GM18507 (cell line): Measurements from ENCODE around the gene FMN2.

Experiments used
- DNase-seq: peaks from one replicate; pipeline ENCODE4 v3.0.0; 2011; ENCODE audit warnings: low read depth; ENCODE audit not compliant: insufficient read length; ENCODE audit errors: extremely low spot score
- FAIRE-seq: peaks from 2 replicates; lab custom pipeline; 2011; peaks lifted over from hg19 to GRCh38; lab: Jason Lieb, UNC

FMN2 gene

DNA sequence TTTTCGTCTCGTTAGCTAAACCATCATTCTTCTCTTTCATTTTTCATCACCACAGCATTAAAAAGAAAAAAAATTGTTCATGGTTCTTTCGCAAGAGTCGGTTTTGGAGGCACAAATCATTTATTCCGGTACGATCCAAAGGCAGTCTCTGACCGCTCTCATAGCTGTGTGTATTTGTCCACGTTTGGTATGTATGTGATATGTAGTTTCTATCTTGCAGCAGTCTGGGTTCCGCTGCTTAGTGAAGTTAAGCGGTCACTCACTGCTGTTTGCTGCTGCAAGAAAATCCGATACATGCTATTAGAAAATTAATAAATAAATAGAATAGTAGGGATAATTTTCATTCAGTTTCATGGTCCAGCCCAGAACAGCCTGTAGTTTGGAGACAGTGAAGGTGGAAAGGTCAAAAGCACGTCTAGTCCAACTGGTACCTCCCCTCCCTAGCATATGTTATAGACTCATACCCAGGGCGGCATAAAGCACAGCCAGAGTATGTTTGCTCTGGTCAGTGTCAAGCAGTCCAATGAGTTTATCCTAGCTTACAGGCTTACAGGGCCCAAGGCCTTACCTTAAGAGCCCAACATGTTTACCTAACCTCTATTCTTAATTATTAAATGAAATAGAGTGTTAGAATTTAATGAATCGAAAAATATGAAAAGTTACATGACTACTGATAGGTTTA is 2.5 kb downstream of the FMN2 start:
- FAIRE-seq (no peak), DNase-seq (no peak)

DNA sequence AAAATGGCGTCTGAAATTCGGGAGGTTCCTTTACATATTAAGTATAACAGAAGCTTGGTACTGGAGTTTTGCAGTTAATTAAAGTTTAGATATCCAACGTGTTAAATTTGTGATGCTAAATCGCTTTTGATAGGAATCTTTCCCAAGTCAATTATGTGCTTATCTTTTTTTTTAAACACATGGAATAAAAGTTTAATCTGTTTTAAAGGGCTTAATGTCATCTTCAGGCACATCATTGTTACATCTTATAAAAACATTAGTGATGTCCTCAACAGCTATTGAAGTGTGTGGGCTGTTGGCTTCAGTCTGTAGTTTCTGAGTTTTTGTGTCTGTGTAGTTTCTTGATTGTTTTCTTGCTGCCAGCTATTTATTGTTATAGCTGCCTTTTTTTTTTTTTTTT is 5.3 kb downstream of the FMN2 start:
- no peak for DNase-seq
- FAIRE-seq, result no peak

DNA sequence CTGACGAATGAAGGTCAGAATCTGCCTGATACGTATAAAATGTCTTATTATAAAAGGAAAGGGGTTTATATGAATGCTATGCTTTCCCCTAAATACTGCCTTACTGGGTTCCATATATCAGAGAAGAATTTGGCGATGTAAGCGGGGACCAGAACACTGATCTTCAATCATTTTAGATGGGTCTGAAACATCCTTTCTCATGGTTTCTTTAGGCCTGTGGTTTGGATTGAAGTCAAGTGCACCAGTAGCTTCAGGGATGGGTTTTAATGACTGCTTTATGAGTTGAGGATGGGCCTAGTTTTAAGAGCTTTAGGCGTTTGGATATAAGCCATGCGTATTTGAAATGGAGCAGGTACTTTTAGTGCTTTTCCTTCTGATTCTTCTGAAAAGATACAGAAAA is 6.9 kb downstream of the FMN2 start:
- FAIRE-seq, result no peak
- DNase-seq, result no peak

- DNase-seq, result no peak
- FAIRE-seq, result no peak
Measured at GRCh38 chr1:240099329-240099728, 7.6 kb downstream of the FMN2 start.

DNA sequence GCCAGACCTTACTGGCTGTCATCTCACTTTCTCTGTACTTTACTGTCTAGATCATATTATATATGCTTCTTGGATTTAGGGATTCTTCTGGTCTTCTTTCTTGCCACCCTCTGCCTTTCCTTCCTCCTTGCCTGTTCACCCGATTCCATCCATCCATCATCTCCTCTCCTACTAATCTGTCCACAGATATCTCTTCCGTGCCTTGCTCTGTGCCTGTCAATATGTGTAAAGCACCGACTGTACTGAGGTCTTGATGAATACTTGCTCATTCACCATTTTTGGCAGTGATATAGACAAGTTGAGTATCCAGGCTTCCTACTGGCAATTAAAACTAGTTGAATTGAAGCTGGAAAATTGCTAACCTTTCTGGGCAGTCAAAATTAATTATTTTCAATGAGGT is 8.1 kb downstream of the FMN2 start:
- FAIRE-seq (no peak), DNase-seq (no peak)

DNA sequence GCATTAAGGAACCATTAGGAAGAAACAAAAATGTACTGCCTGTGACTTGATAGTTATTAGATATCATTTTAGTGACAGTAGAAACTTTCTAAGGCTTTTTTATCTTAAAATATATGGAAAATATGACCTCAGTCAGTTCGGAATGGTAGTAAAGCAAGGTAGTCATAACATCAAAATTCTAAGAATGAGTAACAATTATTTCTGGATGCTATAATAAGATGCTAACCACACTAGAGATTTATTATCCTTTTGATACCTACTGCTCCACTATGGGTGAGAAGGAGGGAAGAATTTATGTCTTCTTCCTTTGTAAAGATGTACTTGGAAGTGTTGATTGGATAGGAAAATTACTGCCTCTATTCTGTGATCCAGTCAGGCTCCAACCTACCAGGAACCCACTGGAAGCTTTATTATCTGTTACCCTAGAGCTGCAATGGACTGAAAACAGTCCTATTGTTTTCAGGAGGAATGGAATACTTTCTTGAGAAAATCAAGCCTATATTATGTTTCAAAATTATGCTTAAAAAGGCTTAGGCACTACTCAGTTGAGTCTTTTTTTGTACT is 8.8 kb downstream of the FMN2 start:
- no peak for FAIRE-seq
- no peak for DNase-seq

DNA sequence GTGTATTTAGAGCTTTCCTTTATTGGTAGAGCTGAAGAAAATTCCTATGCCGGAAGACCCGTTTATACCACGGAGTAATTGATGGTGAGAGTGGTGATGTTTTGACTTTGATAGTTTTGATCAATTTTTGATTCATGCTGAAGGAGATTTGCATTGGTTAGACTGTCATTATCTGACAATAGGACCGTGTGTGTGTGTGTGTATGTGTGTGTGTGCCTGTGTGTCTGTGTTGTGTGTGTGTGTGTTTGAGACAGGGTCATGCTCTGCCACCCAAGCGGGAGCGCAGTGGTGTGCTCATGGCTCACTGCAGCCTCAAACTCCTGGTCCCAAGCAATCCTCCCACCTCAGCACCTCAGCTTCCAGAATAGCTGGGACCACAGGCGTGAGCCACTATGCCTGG is 9.6 kb downstream of the FMN2 start:
- no peak for DNase-seq

DNA sequence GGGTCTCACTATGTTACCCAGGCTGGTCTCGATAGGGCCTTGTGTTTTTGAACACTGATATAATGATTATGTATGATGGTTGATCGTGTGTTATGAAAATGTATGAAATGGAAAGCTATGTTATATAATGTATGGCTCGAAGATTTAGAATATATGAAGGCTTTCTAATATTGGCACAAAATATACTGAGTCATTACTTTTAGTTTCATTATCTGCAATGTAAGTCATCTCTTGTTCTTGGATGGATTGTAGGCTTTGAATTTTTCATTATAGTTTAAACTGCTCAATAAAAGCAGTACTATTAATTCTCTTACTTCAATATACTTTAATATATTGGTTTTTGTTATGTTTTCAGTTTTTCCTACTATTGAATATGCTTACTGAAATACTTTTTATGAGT is 10.1 kb downstream of the FMN2 start:
- DNase-seq (no peak), FAIRE-seq (no peak)

More for the DNA sequence above, 9.6 kb downstream of the FMN2 start:
- FAIRE-seq, result no peak

DNA sequence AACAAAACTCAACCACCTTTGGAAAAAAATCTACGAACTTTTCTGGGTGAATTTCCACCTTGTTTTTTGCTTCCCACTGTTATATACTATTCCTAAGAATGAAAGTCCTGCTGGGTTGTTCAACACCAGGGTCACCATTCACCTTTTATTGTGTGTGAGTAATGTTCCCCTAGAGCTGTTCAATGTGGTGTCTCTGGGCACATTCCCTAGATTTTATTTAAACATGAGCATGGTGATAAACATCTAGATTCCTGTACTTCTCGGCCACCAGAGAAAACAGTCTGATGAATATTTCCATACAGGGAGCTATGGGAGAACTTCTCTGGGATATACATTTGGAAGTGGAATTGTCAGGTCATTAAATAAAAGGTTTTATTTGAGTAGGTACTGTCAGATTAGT is 13.0 kb downstream of the FMN2 start:
- no peak for FAIRE-seq
- no peak for DNase-seq

DNA sequence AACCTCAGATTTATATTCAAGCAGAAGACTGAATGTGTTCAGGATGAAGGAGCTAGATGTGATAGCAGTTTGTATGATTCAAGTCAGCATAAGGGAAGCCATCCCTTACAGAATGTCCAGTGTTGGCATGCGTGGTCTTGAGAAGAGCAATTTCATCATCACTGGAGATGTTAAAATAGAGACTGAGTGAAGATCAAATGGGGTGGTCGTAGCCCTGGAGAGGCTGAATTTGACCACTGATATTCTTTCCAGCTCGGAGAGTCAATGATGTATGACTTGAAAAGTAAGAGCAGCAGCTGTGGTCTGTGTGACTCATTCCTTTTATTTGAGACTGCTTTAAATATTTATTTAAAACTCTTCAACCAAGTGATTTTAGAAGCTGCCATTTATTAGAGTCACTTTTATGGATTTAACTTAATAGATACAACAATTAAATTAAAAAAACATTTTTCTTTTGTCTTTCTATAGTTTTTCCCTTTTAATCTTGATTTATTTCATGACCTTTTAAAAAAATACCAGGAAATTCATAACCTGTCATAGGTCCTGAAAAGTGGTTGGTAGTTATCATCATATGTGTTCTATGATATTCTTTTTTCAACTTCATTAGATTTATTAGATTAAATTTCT is 15.5 kb downstream of the FMN2 start:
- DNase-seq (no peak), FAIRE-seq (no peak)

DNA sequence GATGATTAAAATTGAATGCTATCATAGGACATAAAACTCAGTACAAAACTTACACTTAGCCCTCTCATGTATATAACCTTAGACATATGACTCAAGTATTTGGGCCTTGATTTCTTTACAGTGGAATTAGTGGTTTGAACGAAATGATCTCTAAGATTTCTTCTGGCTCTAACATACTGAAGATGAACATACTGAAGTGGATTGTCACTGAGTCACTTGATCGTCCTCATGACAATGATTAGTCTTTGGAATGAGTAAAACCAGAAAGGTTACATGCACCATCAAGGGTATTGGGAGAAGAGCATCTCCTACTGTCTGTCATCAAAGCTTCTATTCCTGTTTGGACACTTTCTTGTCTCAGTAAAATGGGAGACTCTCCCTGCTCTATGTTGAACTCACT is 17.4 kb downstream of the FMN2 start:
- no peak for DNase-seq
- FAIRE-seq, result no peak

DNA sequence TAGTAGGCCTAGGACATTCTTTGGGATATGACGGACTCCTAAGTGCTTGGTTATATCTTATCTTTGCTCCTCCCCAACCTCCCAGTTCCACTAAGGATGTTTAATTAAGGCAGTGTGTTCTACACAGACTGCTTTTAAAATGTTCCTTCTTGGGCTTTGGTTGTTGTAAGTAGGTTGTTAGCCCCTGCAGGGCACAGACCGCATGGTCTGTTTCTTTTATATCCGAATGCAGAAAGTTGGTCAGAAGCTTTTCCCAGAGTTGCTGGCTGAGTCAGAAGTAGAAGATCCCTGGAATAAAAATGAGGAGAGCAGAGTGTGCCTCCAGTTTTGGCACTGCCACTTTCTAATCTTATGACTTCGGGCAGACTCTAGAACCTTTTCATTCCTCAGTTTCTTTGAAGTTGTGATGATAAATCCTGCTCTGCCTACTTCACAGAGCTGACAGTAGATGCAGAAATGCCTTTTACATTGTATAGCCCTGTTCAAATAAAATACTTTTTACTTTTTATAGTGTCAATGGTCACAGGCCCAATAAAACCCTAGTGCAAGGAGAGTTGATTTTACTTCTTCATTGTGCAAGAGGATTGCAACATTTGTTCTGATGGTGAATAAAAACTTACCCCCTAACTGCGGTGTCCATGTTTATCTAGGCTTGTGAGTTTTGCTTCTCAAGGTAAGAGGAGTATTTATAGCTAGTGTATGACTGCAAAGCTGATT is 18.4 kb downstream of the FMN2 start:
- DNase-seq, result no peak
- no peak for FAIRE-seq

GRCh38 chr1:240111558-240111957 is 19.9 kb downstream of the FMN2 start:
- FAIRE-seq, result no peak
- DNase-seq, result no peak

DNA sequence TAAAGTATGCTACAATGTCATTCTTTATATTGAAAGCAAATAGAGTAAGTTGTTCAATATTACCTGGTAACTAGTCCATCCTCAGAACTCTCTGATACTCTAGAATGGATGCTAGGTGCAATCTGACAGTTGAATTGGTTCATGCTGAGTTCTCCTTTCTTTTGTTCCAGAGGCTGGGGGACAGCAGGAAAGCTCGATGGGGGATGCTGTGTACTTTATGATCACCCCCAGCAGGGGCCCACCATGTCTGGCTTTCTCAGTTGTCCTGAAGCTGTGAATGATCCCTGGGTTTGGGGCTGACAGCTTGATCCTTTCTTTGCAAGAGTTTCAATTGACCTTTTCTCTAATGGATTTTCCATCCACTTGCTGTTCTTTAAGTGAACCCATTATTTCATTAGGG is 22.5 kb downstream of the FMN2 start:
- DNase-seq, result no peak
- FAIRE-seq, result no peak

DNA sequence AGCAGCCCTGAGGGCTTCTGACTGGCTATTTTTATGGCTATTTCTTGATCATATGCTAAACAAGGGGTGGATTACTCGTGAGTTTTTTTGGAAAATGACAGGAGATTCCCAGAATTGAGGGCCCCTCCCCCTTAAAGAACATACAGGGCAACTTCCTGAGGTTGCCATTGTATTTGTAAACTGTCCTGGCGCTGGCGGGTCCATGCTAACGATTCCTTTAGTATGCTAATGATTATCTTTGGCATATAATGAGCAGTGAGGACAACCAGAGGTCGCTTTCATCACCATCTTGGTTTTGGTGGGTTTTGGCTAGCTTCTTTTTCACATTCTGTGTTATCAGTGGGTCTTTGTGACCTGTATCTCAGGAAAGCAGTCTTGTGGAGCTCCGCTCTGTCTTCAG is 24.1 kb downstream of the FMN2 start:
- DNase-seq (no peak), FAIRE-seq (no peak)

DNA sequence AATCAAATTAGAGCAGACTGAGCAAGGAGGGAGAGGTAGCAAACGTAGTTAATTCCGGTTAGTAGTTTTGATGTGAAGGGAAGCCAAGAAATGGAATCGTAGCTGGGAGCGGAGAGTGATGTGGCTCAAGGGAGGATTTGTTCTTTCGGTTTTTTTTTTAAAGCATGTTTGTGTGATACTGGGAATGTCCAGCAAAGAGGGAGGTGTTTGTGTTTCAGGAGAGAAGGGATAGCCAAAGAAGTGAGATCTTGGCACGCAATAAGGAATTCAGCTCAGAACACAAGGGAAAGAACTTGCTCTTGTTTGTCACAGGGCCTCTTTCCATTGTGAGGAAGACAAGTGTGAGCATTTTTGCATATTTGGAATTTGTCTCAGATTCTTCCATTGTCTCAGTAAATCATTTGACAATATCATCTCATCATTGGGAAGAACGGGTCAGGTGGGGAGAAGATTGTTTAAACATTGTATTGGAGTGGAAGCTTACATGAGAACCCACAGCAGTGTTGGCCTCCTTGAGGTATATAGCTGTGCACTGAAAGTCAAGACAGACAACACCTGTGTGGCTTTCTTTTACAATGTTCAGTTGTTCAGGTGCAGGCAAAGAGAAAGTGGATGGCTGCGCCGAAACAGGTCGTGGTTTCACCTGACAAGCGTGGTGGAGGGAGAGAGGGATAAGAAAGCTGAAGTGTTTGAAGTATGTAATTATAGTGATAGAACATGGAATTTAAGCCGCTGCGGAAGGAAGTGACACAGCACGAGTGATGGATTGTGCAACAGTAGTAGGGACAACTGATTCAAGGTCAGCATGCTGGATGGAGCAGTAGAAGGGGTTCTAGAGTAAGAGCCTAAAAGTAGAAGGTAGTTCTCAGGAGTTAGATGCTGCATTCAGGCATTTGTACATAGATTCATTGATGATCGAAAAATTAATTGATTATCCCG is 25.4 kb downstream of the FMN2 start:
- FAIRE-seq (no peak), DNase-seq (no peak)

GRCh38 chr1:240117930-240118329 is 26.2 kb downstream of the FMN2 start:
- DNase-seq, result no peak
- FAIRE-seq, result no peak

GRCh38 chr1:240122639-240123613 is 31.2 kb downstream of the FMN2 start:
- no peak for DNase-seq
- no peak for FAIRE-seq

DNA sequence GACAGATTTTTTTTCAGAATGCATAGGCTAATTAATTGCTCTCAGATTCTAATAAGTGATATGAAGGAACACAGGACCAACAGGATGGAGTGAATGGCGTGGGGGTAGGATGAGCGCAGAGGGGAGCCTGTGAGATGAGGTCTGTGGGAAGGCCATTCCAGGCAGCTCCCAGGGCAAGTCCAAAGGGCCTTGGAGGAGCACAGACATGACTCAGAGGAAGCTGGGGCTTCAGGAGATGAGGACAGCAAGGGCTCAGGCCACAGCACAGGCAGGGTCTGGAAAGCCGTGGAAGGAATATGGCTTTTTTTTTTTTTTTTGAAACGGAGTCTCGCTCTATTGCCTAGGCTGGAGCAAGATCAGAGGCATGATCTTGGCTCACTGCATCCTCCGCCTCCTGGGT is 35.1 kb downstream of the FMN2 start:
- FAIRE-seq (no peak), DNase-seq (no peak)
